ENCODE measurements around the gene VPS13D.

VPS13D gene

GRCh38 chr1:12527564-12527963 is 297.7 kb downstream of the VPS13D start:
- no peak overlapping the region for H3K4me3 ChIP-seq (ENCODE audit: low read depth, low read length)
- no peak for TF ChIP-seq CTCF (IDR thresholded peaks at IDR 0.05; ENCODE audit: low read depth, low read length)

- H3K4me3 ChIP-seq (ENCODE audit: low read depth, low read length): no peak overlapping the region
- TF ChIP-seq CTCF (IDR thresholded peaks at IDR 0.05; ENCODE audit: low read depth, low read length): no peak
Observed at GRCh38 chr1:12528021-12528852, 298.4 kb downstream of the VPS13D start.

- no peak for TF ChIP-seq CTCF (IDR thresholded peaks at IDR 0.05; ENCODE audit: low read depth, low read length)
- H3K4me3 ChIP-seq (ENCODE audit: low read depth, low read length): no peak overlapping the region
Observed at GRCh38 chr1:12529640-12530174, 299.9 kb downstream of the VPS13D start.

GRCh38 chr1:12530462-12531178 is 300.8 kb downstream of the VPS13D start:
- no peak overlapping the region for H3K4me3 ChIP-seq (ENCODE audit: low read depth, low read length)
- no peak for TF ChIP-seq CTCF (IDR thresholded peaks at IDR 0.05; ENCODE audit: low read depth, low read length)

GRCh38 chr1:12531179-12531499 is 301.3 kb downstream of the VPS13D start:
- no peak for TF ChIP-seq CTCF (IDR thresholded peaks at IDR 0.05; ENCODE audit: low read depth, low read length)
- H3K4me3 ChIP-seq (ENCODE audit: low read depth, low read length): no peak overlapping the region

- H3K4me3 ChIP-seq (ENCODE audit: low read depth, low read length): no peak overlapping the region
- TF ChIP-seq CTCF (IDR thresholded peaks at IDR 0.05; ENCODE audit: low read depth, low read length): no peak
Observed at GRCh38 chr1:12532405-12533315, 302.8 kb downstream of the VPS13D start.
